GM19351 (cell line): ENCODE data around the gene PLEKHG1.

Source experiments
- ATAC-seq: cut with Tn5 transposase; IDR thresholded peaks from one replicate; pipeline ENCODE4 v1.9.1; 2021; ENCODE audit warnings: mild to moderate bottlenecking, moderate library complexity; ENCODE audit not compliant: unreplicated experiment

The PLEKHG1 gene

DNA sequence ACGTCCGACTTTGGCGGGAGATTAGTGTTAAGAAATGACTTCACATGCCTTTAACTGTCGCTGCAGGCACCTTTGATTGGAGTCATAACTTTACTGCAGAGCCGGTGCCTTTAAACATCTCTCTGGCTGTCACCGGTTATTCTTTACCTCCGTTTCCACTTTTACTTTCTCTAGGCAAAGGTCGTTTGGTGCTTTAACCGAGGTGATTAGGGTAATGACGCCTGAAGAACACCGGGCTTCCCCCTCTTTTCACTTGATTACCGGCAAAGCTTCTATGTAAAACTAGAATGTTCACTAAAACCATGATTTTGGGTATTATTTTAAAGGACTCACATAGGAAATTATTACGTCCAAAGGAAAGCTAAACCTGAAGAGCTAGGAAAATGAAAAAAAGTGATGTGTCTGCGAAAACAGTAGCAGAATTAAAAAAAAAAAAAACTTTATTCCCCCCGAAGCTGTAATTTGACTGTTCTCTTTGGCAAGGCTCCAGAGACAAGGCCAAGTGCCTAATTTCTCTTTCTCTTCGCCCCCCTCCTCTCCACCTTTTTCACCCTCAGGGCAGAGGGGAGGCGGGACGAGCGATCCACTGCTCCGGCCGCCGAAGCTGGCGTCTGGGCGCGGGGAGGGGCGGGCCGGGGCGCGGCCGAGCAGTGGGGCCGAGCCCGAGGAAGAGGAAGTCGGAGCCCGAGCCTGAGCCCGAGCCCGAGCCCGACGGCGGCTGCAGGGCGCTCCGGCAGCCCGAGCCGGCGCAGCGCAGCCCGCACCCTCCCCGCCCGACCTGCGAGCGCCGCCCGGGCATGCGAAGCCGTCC, at the start of gene PLEKHG1:
TSS of gene PLEKHG1 (plus strand) at position 687 of the 811 bp plus-strand sequence. CDS start 133,797 bp downstream, outside the sequence.
- peak; percentile 80 for ATAC-seq

DNA sequence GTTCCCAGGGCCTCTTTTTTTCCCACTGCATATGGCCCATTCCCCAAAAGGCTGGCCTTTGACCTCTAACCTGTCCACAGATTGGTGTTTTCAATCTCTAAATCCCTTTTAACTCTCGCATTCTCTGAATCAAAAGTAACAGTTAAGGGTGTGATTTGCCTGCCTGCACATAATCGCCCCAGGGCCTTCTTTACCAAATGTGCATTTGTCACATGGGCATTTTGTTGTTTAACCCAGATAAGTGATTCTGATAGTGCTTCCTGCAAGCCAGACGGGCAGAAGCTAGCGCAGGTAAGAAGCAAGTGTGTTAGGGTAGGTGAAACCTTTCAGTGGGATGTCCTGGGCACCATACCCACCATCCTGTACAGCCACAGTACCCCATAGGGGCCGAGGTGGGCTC, 49.4 kb upstream of the PLEKHG1 start:
- no peak for ATAC-seq

DNA sequence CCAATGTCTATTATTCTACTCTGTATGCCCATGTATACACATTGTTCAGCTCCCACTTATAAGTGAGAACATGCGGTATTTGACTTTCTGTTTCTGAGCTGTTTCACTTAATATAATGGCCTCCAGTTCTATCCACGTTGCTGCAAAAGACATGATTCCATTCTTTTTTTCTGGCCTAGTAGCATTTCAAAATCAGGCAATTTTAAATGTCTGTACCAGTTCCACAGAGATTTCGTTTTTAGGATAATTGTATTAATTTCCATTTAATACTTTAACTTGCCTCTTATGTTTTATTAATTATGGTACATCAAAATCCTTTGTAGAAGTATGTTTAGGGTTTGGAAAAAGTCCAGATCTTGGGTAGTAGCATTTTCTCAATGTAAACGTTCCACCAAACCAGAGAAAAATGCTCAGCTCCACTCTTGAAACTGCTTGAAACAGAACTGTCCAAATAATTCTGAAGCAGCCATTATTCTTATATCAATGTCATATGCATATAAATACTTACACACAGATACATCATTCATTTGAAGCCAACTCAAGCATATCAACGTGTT, 42.6 kb upstream of the PLEKHG1 start:
- no peak for ATAC-seq

DNA sequence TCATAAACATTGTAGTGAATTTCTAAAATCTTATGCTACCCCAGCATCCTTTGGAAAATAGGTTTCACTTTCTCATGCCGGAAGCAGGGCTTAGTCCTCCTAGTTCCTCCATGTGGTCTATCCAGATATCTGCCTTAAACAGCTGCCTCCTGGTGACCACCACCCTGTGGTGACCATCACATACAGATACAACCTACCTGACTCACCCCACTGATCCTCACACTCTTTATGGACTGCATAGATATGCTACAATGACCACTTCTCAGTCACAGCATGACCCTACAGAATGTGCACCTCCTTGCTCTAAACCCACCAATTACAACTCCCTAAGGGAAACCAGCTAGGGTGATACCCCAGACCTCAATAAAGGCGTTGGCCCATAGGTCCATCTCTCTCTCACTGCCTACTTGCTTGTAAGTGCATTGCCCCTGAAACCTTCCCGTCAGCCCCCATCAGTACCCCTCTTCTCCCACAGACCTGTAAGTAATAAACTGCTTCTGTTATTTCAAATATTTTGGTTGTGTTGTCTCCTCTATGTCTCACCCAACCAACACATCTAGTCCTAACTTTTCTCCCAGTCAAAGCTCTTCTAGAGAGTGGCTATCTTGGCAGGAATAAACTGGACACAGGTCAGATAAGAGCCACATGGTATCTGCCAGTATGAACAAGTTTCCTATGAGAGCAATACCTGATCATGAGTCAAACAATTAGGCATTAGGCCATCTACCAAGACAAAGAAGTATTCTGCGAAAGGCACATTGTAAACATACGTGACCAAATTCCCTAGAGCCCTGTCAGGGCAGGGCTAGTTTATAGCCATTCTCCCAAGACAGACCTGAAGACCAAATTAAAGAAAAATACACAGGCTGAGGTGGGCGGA, 39.4 kb upstream of the PLEKHG1 start:
- ATAC-seq, result no peak

DNA sequence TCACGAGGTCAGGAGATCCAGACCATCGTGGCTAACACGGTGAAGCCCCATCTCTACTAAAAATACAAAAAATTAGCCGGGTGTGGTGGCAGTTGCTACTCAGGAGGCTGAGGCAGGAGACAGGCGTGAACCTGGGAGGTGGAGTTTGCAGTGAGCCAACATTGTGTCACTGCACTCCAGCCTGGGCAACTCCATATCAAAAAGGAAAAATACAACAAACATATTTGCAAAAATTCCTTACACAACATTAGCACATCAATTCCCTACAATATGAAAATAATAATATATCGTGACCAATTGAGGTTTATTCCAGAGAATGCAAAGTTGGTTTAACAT, 38.8 kb upstream of the PLEKHG1 start:
- ATAC-seq, result no peak

DNA sequence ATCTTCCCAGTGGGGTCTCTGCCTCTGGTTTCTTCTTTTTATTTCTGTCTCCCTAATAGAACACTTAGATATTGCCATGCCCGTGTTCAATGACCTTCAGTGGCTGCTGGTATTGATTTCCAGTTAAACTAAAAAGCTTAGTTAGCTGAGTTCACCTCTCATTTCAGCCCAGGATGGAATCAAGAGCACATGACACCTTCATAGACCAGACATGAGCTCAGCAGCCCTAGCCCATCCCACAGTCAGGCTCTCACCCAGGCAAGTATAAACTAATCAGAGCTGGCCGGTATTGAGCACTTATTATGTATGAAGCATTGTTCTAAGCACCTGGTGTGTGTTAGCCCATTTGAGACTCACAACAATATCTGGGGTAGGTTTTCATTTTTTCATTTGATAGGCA, 33.7 kb upstream of the PLEKHG1 start:
- no peak for ATAC-seq

DNA sequence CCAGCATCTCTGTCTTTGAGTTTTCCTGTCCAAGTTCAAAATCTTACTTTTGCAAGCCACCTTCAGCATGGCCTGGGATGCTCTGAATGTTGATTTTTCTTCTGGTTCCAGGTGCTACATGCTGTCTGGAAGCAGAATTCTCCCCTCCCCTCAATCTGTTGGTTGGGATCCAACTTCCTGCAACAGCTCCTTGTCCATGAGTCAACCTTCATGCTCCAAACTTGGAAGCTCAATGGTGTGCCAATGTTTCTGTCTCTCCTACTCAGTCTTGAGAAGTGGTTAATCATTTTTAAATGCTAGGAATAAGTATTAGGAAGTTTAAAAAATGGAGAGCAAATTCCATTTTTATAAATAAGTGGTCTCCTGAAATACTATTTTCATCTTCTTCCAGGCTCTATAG, 33.2 kb upstream of the PLEKHG1 start:
- no peak for ATAC-seq

DNA sequence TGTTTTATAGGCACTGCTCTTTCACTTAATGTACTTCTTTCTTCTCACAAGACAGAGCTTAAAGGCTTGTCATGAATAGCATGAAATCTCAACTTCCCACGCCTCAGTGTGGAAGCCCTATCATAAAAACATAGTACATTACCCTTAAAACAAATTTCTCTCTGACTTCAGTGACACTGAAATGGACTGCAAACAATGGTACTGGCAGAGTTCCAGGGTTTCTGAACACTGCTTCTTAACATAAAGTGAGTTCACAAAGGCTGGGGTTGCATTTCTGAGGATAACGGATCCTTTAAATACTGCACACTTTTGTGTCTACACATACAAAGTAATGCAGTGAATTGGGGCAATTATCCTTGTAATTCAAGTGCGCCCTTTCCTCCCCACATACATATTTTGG, 32.3 kb upstream of the PLEKHG1 start:
- no peak for ATAC-seq

DNA sequence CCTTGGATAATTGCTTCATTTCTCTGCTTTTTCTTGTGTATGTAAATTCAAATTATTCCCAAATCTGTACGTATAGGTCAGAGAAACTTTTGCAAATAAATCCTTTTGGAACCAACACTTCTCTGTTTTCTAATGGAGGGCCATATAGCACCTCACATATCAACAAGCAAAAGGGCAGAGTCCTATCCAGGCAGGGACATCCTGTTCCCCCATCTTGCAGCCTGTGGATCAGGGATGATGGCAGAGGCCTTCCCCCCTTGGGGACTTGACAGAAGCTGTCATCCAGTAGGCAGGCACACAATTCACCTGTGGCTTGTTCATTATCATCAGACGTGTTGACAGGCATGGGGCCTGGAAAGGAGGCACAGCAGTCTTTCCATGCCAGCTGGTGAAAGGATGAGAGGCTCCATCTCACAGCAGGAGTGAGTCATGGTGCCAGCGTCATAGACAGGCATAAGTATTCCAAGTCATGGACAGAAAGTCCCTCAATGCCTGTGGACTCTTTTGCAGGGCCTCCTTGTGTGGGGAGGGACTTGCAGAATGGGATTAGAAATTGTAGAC, 31.8 kb upstream of the PLEKHG1 start:
- ATAC-seq, result no peak

DNA sequence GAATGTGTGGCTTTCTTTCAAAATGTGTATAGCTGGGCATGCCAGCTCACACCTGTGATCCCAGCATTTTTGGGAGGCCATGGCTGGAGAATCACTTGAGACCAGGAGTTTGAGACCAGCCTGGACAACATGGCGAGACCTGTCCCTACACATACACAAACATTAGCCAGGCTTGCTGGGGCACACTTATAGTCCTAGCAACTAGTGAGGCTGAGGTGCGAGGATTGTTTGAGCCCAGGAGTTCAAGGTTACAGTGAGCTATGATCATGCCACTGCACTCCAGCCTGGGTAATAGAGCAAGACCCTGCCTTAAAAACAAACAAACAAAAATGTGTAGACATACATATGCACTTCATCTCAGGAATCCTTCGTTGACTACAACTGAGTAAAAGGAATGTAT, 31.1 kb upstream of the PLEKHG1 start:
- no peak for ATAC-seq

DNA sequence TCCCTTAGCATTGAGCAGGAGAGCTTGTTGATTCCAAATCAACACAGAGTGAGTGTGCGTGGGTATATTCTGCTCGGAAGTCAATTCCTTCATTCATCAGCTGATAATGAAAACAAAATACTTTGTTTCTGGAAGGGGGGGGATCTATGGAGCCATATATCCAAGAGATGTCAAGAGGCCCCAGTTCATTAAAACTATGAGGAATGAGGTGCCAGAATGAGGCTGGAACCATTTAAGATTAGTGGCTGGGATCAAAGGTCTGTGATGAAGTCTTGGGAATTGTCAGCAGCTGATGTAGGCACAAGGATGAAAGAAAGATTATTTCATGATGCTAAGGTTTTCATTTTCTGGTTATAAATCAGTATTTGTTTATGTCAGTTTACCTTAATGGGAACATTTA, 30.5 kb upstream of the PLEKHG1 start:
- ATAC-seq, result no peak

DNA sequence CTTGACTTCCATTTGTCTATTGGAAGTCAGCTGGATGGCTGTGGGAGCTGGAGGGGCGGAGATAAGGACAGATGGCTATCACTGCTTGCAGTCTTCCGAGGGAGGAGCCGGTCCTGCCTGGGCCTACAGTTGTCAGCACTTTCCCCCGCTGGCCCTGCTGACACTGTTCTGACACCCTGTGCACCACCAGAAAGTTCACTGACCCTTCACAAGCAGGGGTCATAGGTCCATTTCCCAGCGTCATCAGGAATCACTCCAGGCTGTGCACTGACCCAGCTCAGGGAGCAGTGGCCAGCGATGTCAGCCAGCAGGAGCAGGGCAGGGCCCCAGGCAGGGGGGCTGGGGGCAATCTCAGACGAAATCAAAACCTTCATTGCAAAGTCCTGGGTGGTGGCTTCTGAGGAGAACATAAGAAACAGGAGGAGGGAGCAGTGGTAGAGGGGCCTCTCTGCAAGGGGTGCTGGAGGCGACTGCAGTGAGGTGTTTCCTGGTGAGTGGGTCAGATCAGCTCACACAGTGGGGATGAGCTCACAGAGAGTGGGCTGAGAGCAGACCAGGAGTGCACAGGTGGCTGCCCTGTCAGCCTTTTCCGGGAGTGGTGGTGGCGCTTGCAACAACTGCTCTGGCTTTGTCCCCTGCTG, 26.5 kb upstream of the PLEKHG1 start:
- ATAC-seq, result no peak

DNA sequence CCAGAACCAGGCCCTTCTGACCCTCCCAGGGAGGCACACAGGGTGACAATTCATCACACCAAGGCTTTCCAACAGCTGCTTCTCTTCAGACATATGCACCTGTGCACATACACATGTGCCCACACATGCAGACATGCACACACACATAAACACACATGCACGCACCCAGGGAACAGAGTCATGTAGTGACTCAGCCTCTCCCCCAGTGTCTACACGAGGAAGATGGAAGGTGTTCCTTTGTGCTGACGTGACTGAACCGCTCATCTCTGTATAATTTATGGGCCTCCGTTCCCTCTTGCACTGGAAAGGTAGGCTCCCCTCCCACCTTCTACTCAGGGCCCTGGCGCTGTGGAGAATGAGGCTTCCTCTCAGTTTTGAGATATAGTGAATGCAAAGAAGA, 23.8 kb upstream of the PLEKHG1 start:
- no peak for ATAC-seq

DNA sequence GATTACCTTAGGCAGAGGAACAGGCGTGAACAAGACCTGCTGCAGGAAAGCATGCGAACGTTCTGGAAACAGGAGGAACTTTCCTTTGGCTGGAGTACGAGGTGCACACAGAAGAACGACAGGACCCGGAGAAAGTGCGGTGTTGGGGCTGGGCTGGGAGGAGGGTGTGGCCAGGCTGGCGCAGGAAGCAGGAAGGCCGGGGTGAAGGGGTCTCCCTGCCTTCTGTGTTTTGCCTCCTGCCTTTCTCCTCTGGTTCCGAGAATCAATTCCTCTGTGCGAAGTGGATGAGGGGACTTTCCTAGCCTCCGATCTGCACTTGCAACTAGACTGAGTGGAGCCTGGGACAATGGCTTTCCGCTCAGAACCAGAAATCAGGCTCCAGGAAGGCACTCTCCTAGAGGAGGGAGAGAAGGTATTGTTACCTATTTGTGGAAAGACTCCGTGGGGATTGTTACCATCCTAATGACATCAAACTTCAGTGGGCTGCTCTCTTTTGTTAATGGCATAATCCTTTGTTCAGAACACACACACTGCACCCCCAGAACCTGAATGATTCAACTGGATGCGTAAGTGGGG, 22.9 kb upstream of the PLEKHG1 start:
- ATAC-seq, result no peak

DNA sequence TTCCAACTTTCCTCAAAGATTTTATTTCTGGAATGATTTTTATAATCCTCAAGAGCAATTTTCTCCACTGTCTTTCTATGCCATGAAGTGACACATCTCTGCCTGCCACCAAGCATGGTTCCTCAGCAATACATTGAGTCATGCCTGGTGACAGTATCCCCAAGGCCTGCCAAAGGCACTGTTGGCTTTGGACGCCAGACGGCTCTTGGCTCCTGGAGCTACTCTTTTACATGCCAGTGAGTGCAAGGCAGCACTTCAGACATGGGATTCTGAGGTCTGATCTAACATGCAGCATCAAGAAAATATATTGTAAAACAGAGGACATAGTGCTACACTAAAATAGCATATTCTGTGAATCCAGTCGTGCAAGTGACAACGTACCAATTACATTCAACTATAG, 20.1 kb upstream of the PLEKHG1 start:
- ATAC-seq, result no peak

DNA sequence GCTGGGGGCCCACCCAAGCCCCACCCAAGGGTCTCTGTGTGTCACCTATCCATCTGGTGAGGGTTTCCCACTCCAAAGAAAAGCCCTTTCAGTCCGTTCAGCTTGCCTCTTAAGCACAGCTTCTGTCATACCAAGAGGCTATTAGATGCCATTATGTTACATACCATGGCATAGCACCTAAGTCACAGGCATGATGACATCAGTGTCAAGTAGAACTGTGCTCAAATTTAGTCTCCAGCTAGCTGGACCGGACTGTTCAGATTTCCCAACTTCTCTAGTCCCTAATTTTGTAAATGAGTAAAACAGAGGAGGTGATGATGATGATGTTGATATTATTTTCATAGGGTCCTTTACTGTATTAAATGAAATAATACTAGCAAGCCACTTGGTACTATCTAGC, 19.2 kb upstream of the PLEKHG1 start:
- no peak for ATAC-seq

DNA sequence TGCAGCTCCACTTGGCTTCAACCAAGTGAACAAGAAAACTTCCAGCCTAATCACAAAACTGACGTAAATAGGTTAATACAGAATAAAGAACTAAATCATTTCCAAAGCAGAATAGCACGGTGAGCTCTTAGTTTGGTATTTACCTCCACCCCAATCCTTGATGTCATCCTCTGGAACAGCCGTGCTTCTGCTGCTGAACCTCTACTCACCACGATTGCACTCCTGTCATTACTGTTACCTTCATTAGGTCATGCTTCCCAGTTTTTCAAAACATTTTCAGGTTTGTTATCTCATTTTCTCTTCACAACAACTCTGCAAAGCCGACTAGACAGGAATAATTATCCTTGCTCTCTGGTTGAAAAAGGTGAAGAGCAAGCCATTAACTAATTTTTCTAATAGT, 15.6 kb upstream of the PLEKHG1 start:
- no peak for ATAC-seq

DNA sequence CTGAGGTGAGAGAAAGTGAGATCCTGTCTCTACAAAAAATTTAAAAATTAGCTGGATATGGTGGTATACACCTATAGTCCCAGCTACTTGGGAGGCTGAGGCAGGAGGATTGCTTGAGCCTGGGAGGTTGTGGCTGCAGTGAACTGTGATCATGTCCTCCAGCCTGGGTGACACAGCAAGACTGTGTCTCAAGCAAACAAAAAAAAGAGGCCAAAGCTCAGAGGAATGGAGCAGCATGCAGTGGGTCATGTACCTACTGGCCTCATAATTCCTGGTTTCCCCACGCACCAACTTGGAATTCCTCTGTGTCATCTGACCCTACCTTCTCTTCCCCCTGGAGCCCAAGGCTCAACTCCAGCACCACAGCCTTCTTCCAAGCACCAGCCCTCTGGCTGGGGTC, 15.1 kb upstream of the PLEKHG1 start:
- ATAC-seq, result no peak

DNA sequence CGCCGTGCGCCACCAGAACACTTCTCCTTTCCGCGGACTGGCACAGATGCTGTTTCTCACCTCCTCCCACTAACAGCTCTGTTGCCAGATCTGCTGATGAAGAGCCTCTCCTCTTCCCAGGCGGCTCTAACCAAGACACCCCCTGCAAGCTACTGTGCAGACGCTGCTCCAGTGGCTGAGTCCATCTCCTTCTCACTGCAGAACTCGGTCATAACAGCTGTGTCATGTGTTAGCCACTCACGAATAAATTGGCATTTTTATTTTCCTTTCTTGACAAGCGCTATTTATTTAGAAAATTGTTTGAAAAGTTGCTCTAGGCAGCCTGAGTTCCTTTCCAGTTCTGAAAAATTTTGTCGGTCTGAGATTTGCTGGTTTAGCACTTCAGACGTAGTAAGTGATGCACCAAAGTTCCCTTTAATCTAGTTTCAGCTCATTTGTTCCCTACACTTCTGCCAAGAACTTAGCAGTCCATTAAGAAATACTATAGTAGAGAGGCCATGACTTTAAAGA, 12.8 kb upstream of the PLEKHG1 start:
- no peak for ATAC-seq

DNA sequence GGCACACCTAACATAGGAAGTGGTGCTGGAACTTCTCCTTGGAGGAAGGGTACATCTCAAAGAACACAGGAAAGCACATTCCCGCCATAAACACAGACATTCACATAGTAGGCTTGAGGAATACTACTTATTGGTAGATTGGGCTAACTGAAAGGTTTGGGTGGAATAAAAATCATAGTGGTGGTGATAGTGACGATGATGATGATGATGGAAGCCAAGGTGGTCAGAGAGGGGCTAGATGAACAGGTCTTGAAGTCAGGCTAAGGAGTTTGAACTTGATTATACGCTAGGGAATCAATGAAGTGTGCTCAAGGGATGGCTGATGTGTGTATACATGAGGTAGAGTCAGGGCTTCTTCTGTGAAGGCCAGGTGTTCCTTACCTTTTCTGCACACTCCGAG, 12.0 kb upstream of the PLEKHG1 start:
- no peak for ATAC-seq
